H1 (cell line): Measurements from ENCODE around the gene TMEM200B. TPM values are rescaled to one million over a fixed set of nuclear protein-coding genes. Genes with fewer than 3 reads are reported as not detected.
A peak's percentile ranks its signal among the peaks of the same experiment; 100 is the strongest.

Source experiments
- CBX5 ChIP-seq: fragments of 300-800, 300-1000 bp; sonication (generic); IDR thresholded peaks from 2 replicates; pipeline ENCODE4 v1.7.1; 2016; ENCODE audit warnings: antibody characterized with exemption, low read length, low read depth
- CBX8 ChIP-seq: fragments of 300-800, 300-1000 bp; sonication (generic); IDR thresholded peaks from 2 replicates; pipeline ENCODE4 v1.7.1; 2016; ENCODE audit warnings: low read depth, low read length, borderline replicate concordance
- EGR1 ChIP-seq: IDR thresholded peaks from 2 replicates; pipeline ENCODE4 v1.6.1; 2011; ENCODE audit warnings: low read depth, low read length, borderline replicate concordance
- NANOG ChIP-seq: IDR thresholded peaks from 2 replicates; pipeline ENCODE4 v1.6.1; 2011; ENCODE audit warnings: low read length, low read depth, mild to moderate bottlenecking, inconsistent platforms; ENCODE audit not compliant: insufficient read depth, poor library complexity, severe bottlenecking
- POLR2AphosphoS5 ChIP-seq: IDR thresholded peaks from 2 replicates; pipeline ENCODE4 v1.6.1; 2011; ENCODE audit warnings: low read depth, low read length
- RNF2 ChIP-seq: fragments of 200-900, 300-1000 bp; sonication (generic); IDR thresholded peaks from 2 replicates; pipeline ENCODE4 v1.7.1; 2016; ENCODE audit warnings: borderline replicate concordance, low read depth, mild to moderate bottlenecking, antibody characterized with exemption, low read length; ENCODE audit not compliant: poor library complexity, severe bottlenecking; ENCODE audit errors: missing control alignments
- SUZ12 ChIP-seq: fragments of 200-600 bp; sonication (generic); IDR thresholded peaks from 2 replicates; pipeline ENCODE4 v1.6.1; 2012; ENCODE audit warnings: mild to moderate bottlenecking, inconsistent platforms, low read length, moderate library complexity, mixed read lengths
- TCF12 ChIP-seq: IDR thresholded peaks from 2 replicates; pipeline ENCODE4 v1.6.1; 2011; ENCODE audit warnings: low read depth, mild to moderate bottlenecking, low read length
- YY1 ChIP-seq: IDR thresholded peaks from 2 replicates; pipeline ENCODE4 v1.6.1; 2011; ENCODE audit warnings: low read depth, mild to moderate bottlenecking, low read length
- ZNF274 ChIP-seq: IDR thresholded peaks from 2 replicates; pipeline ENCODE4 v1.7.0; 2012; ENCODE audit warnings: low read length, borderline replicate concordance; ENCODE audit errors: extremely low read depth
- polyA plus RNA-seq, 7 experiments: library from polyadenylated mRNA; depleted of rRNA in 3 of 7; stranded (reverse) in 5 of 7; unstranded in 2 of 7; fragments of >200 nt in 5 of 7; fragments of 200-250 nt in 2 of 7; gene quantifications; 1 replicate in 5 of 7; 2 replicates in 1 of 7; 4 replicates in 1 of 7; pipeline versions ENCODE4 v1.2.1 to v1.2.3, GENCODE V29; 2011 to 2013; ENCODE audit warnings: missing spikeins in 2 of 7, mixed read lengths in 2 of 7
- total RNA-seq: library from RNA; stranded (reverse); fragmentation: NEBNext Ultra II Directional; extraction: Animal tissue kit (Norgen Biotek cat#: 25700); gene quantifications from 2 replicates; pipeline ENCODE4 v1.2.1, GENCODE V29; 2021
- TF ChIP-seq, protein P1 (sequence below), 3 experiments: IDR thresholded peaks; 1 replicate in 2 of 3; 2 replicates in 1 of 3; pipeline versions ENCODE4 v1.5.1 to v1.6.1; 2011; ENCODE audit warnings: low read length in 3 of 3, mild to moderate bottlenecking in 3 of 3, inconsistent platforms in 2 of 3, low read depth in 1 of 3, moderate library complexity in 1 of 3; ENCODE audit not compliant: insufficient read depth in 1 of 3; ENCODE audit errors: control extremely low read depth in 1 of 3

TMEM200B gene
- total and polyA plus RNA-seq, 2 of the 8 experiments (the other 6 are each of a cell fraction or from before 2014, with no cell fraction given): 4.9 to 11.0 TPM

DNA sequence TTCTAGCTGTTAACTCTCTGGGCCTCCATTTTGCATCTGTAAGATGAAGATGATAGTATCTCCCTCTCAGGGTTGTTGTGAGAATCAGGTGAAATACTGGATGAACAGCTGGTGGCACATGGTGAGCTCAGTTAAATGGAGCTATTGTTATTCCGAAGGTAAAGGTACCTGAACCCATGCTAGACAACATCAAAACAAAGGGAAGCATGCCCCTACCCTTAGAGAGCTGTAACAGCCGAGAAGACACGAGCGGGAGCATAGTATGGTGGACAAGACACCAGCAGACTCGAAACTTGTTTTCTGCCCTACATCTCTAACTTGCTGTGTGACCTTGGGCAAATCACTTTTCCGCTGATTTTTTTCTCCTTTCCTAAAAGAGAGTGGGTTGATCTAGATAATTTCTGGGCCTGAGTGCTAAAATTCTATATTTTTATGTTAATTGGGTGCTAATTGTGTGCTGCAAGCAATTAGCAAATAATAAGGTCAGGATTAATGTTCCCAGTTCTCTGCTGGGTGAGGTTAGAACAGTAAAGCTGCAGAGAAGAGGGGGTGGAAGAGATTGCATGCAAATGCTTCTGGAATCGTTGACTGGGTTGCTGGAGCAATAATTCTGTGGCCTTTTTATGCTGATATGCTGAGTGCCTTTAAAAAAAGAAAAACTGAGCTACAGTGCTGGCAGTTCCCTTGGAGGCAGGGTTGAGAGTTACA, 10.8 kb downstream of the TMEM200B start (continued):
- no peak for TF ChIP-seq YY1
- TF ChIP-seq SUZ12: no peak
- TF ChIP-seq NANOG: no peak
- TF ChIP-seq CBX5: no peak
- TF ChIP-seq EGR1: no peak
- TF ChIP-seq ZNF274: no peak
- TF ChIP-seq, protein P1, sequence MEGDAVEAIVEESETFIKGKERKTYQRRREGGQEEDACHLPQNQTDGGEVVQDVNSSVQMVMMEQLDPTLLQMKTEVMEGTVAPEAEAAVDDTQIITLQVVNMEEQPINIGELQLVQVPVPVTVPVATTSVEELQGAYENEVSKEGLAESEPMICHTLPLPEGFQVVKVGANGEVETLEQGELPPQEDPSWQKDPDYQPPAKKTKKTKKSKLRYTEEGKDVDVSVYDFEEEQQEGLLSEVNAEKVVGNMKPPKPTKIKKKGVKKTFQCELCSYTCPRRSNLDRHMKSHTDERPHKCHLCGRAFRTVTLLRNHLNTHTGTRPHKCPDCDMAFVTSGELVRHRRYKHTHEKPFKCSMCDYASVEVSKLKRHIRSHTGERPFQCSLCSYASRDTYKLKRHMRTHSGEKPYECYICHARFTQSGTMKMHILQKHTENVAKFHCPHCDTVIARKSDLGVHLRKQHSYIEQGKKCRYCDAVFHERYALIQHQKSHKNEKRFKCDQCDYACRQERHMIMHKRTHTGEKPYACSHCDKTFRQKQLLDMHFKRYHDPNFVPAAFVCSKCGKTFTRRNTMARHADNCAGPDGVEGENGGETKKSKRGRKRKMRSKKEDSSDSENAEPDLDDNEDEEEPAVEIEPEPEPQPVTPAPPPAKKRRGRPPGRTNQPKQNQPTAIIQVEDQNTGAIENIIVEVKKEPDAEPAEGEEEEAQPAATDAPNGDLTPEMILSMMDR (IDR thresholded peaks at IDR 0.05; ENCODE audit: control extremely low read depth in 1 of 3, insufficient read depth in 1 of 3, low read depth in 1 of 3, low read length in 3 of 3): no peak
- TF ChIP-seq CBX8: no peak
- TF ChIP-seq POLR2AphosphoS5: 0 out of 2 replicates have a peak, but pooled peaks have one; percentile 19
- 0 out of 2 replicates have a peak, but pooled peaks have one; percentile 29 for TF ChIP-seq TCF12
- no peak for TF ChIP-seq RNF2
- TF ChIP-seq, all 59 proteins: peak for 3
